HepG2 (cell line): ENCODE results near the gene UBE2S.

Experiments used
- ATF3 ChIP-seq: sonication (generic); formaldehyde crosslinking; IDR thresholded peaks from 2 replicates; pipeline ENCODE4 v1.4.0; 2020; ENCODE audit warnings: missing genetic modification reagents
- BATF2 ChIP-seq: sonication (generic); formaldehyde crosslinking; IDR thresholded peaks from 2 replicates; pipeline ENCODE4 v1.8.0; 2022; ENCODE audit warnings: mild to moderate bottlenecking, missing genetic modification reagents, moderate library complexity
- ELF4 ChIP-seq: sonication (generic); formaldehyde crosslinking; IDR thresholded peaks from 2 replicates; pipeline ENCODE4 v1.5.0; 2020; ENCODE audit warnings: missing genetic modification reagents, mild to moderate bottlenecking, moderate library complexity, borderline replicate concordance
- HDAC2 ChIP-seq: sonication (generic); formaldehyde crosslinking; IDR thresholded peaks from 2 replicates; pipeline ENCODE4 v1.4.0; 2020; ENCODE audit warnings: missing genetic modification reagents
- KDM1A ChIP-seq: IDR thresholded peaks from 2 replicates; pipeline ENCODE4 v1.6.1; 2016; ENCODE audit warnings: missing compliant biosample characterization
- MAFK ChIP-seq, 2 experiments: IDR thresholded peaks in 1 of 2; conservative IDR thresholded peaks in 1 of 2; 2 replicates each; pipeline ENCODE4 v1.6.1; 2011; ENCODE audit warnings: improper control_type of control experiment in 2 of 2, low read length in 2 of 2
- NFRKB ChIP-seq: fragments of 450-650 bp; IDR thresholded peaks from 2 replicates; pipeline ENCODE4 v1.6.1; 2017
- ZNF225 ChIP-seq: sonication (generic); formaldehyde crosslinking; IDR thresholded peaks from 2 replicates; pipeline ENCODE4 v1.4.0; 2020; ENCODE audit warnings: mild to moderate bottlenecking, missing genetic modification reagents
- ZNF546 ChIP-seq: sonication (generic); formaldehyde crosslinking; conservative IDR thresholded peaks from 2 replicates; pipeline ENCODE4 v1.8.1; 2023; ENCODE audit warnings: mild to moderate bottlenecking, missing genetic modification reagents
- TF ChIP-seq, protein P1 (sequence below): sonication (generic); formaldehyde crosslinking; IDR thresholded peaks from 2 replicates; pipeline ENCODE4 v1.5.0; 2020; ENCODE audit warnings: mild to moderate bottlenecking, missing genetic modification reagents, moderate library complexity
- TF ChIP-seq, protein P2 (sequence below): sonication (generic); formaldehyde crosslinking; IDR thresholded peaks from 2 replicates; pipeline ENCODE4 v1.4.0; 2020; ENCODE audit warnings: missing genetic modification reagents

DNA sequence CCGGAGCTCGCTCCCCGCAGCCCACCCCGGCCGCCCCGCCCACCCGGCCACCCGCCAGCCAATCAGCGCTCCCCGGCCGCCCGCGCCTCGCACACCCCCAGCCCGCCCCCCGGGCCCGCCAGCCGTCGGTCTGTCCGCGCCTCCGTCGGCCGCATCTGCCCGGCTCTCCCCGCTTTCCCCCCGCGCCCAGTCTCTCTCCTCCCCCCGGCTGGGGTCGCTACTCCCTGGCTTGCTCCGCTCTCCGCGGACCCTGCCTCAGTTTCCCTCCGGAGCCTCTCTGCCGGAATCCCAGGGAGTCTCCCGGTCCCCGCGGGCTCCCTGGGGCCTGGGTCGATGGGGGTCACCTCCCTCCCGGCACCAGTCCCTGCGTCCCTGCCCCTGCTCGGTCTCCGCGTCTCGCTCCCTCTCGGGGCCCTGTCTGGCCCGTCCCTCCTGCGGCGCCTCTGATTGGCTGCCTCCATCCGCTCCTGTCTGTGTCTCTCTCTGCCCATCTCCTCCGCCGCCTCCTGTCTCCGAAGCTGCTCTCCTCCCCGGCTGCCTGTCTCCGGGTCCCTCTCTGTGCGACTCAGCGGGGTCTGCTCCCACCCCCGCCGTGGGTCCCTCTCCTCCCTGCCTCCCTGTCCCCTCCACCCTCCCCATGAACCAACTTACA is 37.8 kb downstream of the UBE2S start:
- TF ChIP-seq ZNF225 (CRISPR knock-in tag) (no peak), MAFK (conservative IDR thresholded peaks at IDR 0.05 in 1 of 2, IDR thresholded peaks at IDR 0.05 in 1 of 2; ENCODE audit: low read length in 2 of 2) (no peak), HDAC2 (CRISPR knock-in tag) (no peak), ELF4 (CRISPR knock-in tag) (no peak), ATF3 (no peak), BATF2 (CRISPR knock-in tag) (no peak), ZNF546 (CRISPR knock-in tag) (no peak), KDM1A (no peak), NFRKB (no peak)
- TF ChIP-seq, protein P1, sequence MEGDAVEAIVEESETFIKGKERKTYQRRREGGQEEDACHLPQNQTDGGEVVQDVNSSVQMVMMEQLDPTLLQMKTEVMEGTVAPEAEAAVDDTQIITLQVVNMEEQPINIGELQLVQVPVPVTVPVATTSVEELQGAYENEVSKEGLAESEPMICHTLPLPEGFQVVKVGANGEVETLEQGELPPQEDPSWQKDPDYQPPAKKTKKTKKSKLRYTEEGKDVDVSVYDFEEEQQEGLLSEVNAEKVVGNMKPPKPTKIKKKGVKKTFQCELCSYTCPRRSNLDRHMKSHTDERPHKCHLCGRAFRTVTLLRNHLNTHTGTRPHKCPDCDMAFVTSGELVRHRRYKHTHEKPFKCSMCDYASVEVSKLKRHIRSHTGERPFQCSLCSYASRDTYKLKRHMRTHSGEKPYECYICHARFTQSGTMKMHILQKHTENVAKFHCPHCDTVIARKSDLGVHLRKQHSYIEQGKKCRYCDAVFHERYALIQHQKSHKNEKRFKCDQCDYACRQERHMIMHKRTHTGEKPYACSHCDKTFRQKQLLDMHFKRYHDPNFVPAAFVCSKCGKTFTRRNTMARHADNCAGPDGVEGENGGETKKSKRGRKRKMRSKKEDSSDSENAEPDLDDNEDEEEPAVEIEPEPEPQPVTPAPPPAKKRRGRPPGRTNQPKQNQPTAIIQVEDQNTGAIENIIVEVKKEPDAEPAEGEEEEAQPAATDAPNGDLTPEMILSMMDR (CRISPR knock-in tag) = no peak
- TF ChIP-seq, protein P2, sequence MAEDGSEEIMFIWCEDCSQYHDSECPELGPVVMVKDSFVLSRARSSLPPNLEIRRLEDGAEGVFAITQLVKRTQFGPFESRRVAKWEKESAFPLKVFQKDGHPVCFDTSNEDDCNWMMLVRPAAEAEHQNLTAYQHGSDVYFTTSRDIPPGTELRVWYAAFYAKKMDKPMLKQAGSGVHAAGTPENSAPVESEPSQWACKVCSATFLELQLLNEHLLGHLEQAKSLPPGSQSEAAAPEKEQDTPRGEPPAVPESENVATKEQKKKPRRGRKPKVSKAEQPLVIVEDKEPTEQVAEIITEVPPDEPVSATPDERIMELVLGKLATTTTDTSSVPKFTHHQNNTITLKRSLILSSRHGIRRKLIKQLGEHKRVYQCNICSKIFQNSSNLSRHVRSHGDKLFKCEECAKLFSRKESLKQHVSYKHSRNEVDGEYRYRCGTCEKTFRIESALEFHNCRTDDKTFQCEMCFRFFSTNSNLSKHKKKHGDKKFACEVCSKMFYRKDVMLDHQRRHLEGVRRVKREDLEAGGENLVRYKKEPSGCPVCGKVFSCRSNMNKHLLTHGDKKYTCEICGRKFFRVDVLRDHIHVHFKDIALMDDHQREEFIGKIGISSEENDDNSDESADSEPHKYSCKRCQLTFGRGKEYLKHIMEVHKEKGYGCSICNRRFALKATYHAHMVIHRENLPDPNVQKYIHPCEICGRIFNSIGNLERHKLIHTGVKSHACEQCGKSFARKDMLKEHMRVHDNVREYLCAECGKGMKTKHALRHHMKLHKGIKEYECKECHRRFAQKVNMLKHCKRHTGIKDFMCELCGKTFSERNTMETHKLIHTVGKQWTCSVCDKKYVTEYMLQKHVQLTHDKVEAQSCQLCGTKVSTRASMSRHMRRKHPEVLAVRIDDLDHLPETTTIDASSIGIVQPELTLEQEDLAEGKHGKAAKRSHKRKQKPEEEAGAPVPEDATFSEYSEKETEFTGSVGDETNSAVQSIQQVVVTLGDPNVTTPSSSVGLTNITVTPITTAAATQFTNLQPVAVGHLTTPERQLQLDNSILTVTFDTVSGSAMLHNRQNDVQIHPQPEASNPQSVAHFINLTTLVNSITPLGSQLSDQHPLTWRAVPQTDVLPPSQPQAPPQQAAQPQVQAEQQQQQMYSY (CRISPR knock-in tag) = no peak
